Fibroblast of villous mesenchyme (primary cell): ENCODE results near the gene SPSB1. TPM values are rescaled to one million over a fixed set of nuclear protein-coding genes. Genes with fewer than 3 reads are reported as not detected.

Experiments
- DNase-seq: peaks from one replicate; pipeline ENCODE4 v3.0.0-alpha.2; 2010; ENCODE audit warnings: low read depth
- H3K4me3 ChIP-seq: 2 replicates; pipeline ENCODE4 v1.5.1; 2011; ENCODE audit warnings: low read depth, mild to moderate bottlenecking, low read length
- CTCF ChIP-seq: IDR thresholded peaks from 2 replicates; pipeline ENCODE4 v1.5.1; 2012; ENCODE audit warnings: low read depth, mild to moderate bottlenecking, low read length; ENCODE audit not compliant: insufficient read depth
- total RNA-seq: library from RNA; depleted of rRNA; stranded (reverse); fragments of >200 nt; gene quantifications from 2 replicates; pipeline ENCODE4 v1.2.3, GENCODE V29; 2012

The SPSB1 gene
- total RNA-seq, 1 donor: 20.7 TPM

- H3K4me3 ChIP-seq: no peak overlapping the region
- no peak for DNase-seq
- TF ChIP-seq CTCF: no peak
Measured at GRCh38 chr1:9284061-9284460, 8.6 kb upstream of the SPSB1 start.

- no peak overlapping the region for H3K4me3 ChIP-seq
- no peak for DNase-seq
- no peak for TF ChIP-seq CTCF
Measured at GRCh38 chr1:9286556-9286955, 6.1 kb upstream of the SPSB1 start.

GRCh38 chr1:9289090-9289534 is 3.6 kb upstream of the SPSB1 start:
- DNase-seq: peak; percentile 75
- TF ChIP-seq CTCF: peak; percentile 92
- H3K4me3 ChIP-seq: no peak overlapping the region

GRCh38 chr1:9289711-9290485 is 2.8 kb upstream of the SPSB1 start:
- no peak overlapping the region for H3K4me3 ChIP-seq
- DNase-seq: peak; percentile 95
- no peak for TF ChIP-seq CTCF

GRCh38 chr1:9291914-9292360 is 757 bp upstream of the SPSB1 start:
- no peak for TF ChIP-seq CTCF
- peak; percentile 76 for DNase-seq

GRCh38 chr1:9293241-9293532 is 493 bp downstream of the SPSB1 start:
- DNase-seq: no peak
- TF ChIP-seq CTCF: no peak
- peak overlapping the region; percentile 98 for H3K4me3 ChIP-seq

More at GRCh38 chr1:9291914-9292360, 757 bp upstream of the SPSB1 start:
- H3K4me3 ChIP-seq: peak overlapping the region; percentile 68
